WTC11 (cell line): ENCODE data around the gene MARF1.

Source experiments
- CTCF ChIP-seq: fragments of 200-600 bp; IDR thresholded peaks from 2 replicates; pipeline ENCODE4 v1.8.0; 2022; ENCODE audit warnings: antibody characterized with exemption
- NFE2L1 ChIP-seq: sonication (generic); formaldehyde crosslinking; IDR thresholded peaks from 2 replicates; pipeline ENCODE4 v1.8.1; 2023; ENCODE audit warnings: missing genetic modification reagents

GRCh38 chr16:15672514-15673167 lies 29.7 kb upstream of the MARF1 start:
- TF ChIP-seq NFE2L1 (CRISPR knock-in tag) = no peak
- TF ChIP-seq CTCF = no peak
